Measurements from ENCODE around the gene KIF7.
A peak's percentile ranks its signal among the peaks of the same experiment; 100 is the strongest.
"Not testable (repeated sequence)": the region's sequence is repeated elsewhere in the genome, so short reads cannot be mapped to it uniquely, and the experiment has no call there.

The KIF7 gene

DNA sequence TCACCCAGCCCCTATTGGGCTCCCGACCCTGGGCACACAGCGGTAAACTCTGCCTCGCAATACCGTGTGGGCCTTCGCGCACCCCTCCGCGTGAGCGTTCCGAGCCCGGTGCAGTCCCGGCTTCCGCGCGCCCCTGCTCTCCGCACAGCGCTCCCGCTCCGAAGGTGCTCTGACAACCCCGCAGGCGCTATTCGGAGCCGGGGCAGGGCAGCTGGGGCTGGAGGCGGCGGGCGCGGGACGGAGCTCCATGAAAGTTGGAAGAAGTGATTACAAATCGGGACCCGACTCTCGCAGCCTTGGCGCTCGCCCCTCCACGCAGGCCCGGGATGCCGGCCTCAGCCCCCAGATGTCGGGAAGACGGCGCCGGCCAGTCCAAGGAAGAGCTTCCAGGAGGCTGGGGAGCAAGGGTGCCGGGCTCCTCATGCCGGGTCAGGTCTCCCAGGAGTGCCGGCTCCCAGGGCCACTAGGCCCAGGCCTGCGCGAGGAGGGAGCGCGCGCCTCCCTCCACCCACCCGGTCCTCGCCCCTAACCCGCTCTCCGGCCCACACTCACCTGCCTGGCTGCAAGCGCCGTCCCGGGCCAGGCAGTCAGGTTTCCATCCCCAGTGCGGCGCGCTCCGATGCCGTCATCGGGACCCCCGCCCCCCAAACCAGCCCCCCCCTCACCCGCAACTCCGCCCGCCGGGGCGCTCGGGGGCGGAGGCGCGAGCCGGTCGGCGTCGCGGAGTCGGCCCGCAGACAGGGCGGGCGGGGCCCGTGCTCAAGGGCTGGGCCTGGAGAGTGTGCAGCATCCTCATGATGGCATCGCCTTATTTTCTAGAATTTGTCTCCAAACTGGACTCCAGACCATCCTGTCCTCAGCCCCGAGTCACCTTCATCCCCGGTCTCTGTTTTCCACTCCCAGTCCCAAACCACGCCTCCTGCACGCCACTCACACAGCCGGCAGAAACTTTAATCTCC, at the start of gene KIF7:
TSS of gene KIF7 (minus strand) at position 621 of the 959 bp plus-strand sequence. CDS start 2,537 bp downstream, outside the sequence.
- DNase-seq: peak; percentile 77

DNA sequence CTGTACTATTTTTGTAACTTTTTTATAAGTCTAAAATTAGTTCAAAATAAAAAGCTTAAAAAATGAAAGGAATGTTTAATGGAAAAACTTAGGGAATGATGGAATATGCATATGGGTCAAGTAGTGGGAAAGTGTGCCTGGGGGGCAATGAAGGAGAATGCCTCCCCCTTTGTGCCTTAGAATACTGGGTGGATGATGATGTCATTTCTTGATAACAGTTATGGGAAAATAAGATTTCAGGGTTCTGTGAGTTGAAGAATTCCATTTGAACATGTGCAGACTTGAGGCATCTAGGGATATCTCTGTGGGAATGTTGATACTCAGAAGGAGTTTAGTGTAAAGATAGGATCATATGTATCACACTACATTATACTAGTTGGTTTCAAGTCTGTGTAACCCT, 49.1 kb upstream of the KIF7 start:
- DNase-seq: no peak

- no peak for DNase-seq
Observed at GRCh38 chr15:89695198-89695597, 39.9 kb upstream of the KIF7 start.

GRCh38 chr15:89693696-89694095, 38.4 kb upstream of the KIF7 start:
- no peak for DNase-seq

GRCh38 chr15:89693091-89693490, 37.8 kb upstream of the KIF7 start:
- DNase-seq: no peak

DNA sequence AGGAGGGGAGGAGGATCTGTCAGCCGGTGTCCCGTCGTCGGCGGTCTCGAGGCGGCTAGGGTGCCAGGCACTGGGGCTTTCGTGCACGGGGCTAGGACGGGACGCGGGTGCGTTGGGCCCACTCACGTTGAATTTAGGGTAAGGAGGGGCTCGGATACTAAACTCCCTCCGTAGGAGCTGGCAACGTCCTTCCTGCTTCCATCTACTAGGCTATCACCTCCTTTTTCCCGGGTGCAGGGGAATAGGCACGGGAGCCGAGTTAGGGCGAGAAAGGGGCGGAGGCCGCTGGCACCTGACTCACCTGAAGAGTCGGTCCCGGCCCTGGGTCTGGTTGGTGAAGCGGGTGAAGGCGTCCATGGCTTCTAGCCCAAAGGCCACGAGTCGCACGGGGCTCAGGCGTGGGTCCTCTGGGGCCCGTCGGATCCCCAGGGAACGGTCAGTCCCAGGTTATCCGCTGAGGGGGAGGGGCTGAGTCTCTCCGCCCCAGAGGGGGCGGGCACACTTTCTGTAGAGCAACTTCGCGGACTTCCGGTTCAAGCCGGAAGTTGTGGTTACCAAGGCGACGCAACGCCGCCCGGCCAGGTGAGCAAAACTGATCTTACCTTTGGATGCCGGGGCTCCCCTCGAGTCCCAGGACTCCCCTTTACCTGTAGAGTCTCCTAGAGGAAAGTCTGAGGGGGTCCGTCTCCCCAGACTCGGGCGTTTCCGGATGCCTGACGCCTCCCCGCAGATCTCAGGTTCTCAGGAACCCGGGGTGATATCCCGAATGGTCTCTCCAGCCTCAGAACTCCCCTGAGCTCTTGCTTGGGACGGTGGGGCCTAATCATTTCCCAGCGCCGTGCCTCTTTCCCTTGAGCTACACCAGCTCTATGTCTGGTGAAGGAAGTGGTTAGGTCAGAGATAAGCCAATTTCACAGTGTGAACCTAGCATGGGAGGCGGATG, 35.3 kb upstream of the KIF7 start, which contains the start of the genes PEX11A and WDR93:
TSS of gene PEX11A (minus strand) at position 479 of the 943 bp plus-strand sequence. CDS start at position 357, 122 bp downstream.
TSS of gene WDR93 (plus strand) at position 536 of the 943 bp plus-strand sequence. CDS start 10,936 bp downstream, outside the sequence.
- DNase-seq: no peak

DNA sequence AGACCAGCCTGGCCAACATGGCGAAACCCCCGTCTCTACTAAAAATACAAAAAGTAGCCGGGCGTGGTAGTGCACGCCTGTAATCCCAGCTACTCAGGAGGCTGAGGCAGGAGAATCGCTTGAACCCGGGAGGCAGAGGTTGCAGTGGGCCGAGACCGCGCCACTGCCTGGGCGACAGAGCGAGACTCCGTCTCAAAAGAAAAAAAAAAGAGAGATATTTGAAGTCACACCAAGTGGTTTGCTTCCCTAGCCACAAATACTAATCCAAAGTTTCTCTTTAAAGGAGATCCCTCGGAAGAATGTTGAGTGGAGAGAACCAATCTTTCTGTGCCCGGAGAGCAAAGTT, 34.6 kb upstream of the KIF7 start:
- DNase-seq: not testable (repeated sequence)

GRCh38 chr15:89686522-89686921, 31.3 kb upstream of the KIF7 start:
- DNase-seq: no peak

- no peak for DNase-seq
Observed at GRCh38 chr15:89685995-89686394, 30.7 kb upstream of the KIF7 start.

DNA sequence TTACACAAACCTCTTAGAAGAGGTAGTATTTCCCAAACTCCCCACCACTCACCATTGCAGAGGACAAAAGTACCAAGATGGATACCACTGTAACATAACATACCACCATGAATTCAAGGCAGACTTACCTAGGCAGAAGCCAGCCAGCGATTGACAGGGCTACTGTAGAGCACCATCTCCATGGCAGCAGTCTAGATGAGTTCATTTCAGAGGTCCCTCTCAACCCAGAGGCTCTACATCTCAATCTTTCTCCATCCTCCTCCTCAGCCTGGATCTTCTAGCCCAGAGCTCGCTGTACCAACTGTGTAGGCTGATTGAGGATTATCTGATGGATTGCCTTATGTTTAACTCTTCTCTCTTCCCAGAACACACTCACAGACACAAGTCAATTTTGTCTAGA, 25.9 kb upstream of the KIF7 start:
- no peak for DNase-seq

GRCh38 chr15:89680282-89680873, 25.1 kb upstream of the KIF7 start:
- no peak for DNase-seq

DNA sequence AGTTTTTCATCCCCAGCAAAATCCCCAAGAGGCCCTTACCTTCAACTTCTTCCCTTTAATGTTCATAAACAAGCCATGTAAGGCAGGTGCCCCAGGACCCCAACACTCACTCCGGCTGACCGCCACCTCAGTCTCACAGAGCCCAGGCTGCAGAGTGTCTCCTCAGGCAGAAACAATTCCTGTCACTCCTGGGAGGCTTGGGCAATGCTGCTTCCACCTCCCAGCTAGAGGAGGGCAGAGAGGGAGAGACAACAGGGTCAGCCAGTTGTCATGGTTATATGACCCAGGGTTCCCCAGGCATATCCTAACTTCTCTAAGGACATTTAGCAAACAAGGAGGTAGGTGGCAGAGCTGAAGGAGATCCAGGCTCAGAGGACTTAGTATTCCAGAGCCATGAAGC, 23.9 kb upstream of the KIF7 start, which contains the start of gene PLIN1:
TSS of gene PLIN1 (minus strand) at position 156 of the 400 bp plus-strand sequence. CDS start 1,878 bp downstream, outside the sequence.
- DNase-seq: no peak

DNA sequence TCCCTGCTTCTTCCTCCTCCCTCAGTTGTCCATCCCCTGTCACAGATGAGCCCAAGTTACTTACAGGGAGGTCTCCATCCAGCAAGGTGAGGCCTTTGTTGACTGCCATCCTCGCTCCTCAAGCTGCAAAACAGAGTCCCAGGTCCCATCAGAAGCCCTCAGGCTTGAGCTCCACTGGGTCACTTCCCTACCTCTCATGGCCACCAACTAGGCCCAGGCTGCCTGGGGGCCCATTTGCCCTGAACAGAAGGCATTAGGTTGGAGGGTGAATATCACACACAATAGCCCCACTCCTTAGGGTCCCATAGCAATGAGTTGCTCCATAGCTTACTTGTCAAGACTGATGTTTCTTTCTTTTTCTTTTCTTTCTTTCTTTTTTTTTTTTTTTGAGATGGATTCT, 22.1 kb upstream of the KIF7 start:
- no peak for DNase-seq

GRCh38 chr15:89675606-89676005, 20.3 kb upstream of the KIF7 start:
- no peak for DNase-seq

DNA sequence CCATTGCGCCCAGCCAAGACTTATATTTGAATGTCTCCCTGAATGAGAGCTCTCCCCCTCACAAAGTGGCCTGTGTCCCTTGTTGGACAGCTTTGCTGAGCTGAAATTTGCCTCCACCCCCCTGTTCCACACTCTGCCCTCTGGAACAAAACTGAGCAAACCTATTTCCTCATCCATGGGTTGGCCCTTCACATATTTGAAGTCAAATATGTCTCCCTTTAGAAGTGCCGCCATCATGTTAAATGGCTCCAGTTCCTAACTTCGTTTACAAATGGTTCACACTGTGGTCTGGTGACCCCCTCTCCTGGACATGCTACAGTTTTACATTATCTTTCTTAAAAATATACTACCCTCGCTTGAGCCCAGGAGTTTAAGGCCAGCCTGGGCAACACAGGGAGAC, 19.3 kb upstream of the KIF7 start:
- no peak for DNase-seq

DNA sequence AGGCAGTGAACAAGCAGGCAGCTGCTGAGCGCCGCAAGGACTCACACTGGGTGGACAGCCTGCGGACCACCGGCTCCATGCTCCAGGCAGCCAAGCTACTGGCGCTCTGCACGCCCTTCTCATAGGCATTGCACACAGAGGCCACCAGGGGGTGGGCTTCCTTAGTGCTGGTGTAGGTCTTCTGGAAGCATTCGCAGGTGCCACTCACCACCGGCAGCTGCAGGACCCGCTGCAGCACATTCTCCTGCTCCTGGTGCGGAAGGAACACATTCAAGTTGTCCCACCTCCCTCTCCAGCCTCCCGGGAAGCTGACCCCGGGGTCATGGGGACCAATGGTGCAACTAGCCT, 17.9 kb upstream of the KIF7 start:
- no peak for DNase-seq

DNA sequence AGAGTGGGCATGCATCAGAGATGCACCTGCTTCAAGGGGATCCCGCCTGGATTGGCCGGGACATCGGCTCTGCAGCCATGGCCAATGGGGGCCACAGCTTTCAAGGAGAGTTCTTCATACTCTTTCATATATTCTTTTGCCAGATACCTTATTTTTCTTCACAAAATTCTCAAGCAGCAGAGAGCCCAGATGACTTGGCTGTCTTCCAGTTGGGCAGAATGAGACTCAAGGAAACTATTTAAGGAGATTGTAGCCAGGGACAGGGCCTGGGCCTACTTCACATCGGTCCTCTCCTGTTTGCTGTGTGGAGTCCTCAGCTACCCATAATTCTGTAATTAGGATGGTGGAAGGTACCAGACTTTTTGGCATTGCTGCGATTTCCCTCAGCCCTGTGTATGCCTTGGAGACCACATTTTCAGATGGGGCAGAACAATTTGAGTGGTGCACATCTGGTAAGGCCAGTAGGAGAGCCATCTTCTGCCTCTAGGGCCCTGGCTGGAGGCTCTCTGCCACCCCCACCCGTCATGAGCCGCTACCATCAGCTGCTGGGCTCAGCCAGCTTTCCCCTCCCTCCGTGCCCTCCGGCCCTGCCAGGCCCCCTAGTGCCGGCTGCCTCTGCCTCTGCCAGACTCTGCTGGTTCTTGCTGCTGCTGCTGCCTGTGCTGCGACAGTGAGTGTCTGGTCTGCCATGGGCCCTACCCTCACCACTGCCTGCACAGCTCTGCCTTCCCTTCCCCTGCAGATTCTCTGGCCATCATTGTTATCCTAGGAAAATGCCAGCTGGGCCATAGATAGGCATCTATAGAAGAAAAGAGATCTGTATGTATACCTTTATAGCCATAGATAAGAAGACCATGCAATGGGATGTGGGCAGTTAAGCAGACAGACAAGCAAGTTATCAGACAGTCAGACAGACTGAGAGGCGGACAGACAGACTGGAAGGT, 17.2 kb upstream of the KIF7 start:
- DNase-seq: no peak

GRCh38 chr15:89671687-89672086, 16.4 kb upstream of the KIF7 start:
- DNase-seq: no peak

GRCh38 chr15:89670971-89671560, 15.8 kb upstream of the KIF7 start:
- no peak for DNase-seq

DNA sequence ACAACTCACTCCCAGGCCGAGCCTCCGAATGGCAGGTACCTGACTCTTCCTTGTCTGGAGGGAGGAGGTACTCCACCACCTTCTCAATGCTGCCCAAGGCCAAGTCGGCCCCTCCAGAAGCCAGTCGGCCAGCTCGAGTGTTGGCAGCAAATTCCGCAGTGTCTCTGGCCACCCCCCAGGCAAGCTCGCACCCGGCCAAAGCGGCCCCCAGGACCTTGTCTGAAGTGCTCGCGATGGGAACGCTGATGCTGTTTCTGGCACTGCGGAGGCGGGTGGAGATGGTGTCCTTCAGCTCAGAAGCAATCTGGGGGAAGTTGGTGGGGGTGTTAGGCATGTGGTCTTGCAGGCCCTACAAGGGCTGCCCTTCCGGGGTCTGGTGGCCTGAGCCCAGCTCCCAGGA, 14.7 kb upstream of the KIF7 start:
- DNase-seq: no peak

DNA sequence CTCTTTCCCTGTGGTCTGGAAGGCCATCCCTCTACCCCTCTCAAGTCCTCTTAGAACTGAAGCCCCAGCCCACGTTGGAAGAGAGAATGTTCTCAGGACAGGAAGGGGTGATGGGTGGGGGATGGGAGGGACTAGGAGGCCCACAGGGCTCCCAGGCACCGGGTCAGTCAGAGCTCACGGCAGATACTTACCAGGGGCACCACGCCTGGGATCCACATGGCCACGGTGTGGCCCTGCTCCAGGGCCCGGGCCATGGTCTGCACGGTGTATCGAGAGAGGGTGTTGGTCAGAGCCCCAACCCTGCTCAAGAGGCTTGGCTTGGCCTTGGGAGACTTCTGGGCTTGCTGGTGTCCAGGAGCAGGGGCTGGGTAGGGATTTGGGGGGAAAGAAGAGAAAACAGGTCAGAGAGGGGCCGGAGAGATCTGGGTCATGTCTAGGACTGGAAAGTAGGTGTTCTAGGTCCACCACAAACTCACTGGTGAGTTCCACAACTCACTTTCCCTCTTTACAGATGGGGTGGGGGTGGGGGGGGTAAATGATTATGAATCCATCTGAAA, 14.1 kb upstream of the KIF7 start:
- DNase-seq: no peak
